Measurements from ENCODE around the gene RPL35. TPM values are rescaled to one million over a fixed set of nuclear protein-coding genes. Genes with fewer than 3 reads are reported as not detected.

RPL35 gene
- total and polyA plus RNA-seq, 10 of the 15 experiments (the other 5 are each of a cell fraction or from before 2014, with no cell fraction given): 2,572 to 6,300 (median 3,864) TPM

GRCh38 chr9:124814164-124814535, 47.6 kb downstream of the RPL35 start:
- H4K20me1 ChIP-seq (ENCODE audit: control insufficient read depth, insufficient read depth): no peaks in the 10 kb centered on the region
- in situ Hi-C loops (cut with MboI): no loop called here
- no peak overlapping the region for H3K27ac ChIP-seq (ENCODE audit: control insufficient read depth, insufficient read depth)
- H3K4me1 ChIP-seq (ENCODE audit: control insufficient read depth, insufficient read depth, low read length): peaks cover 7% of the 10 kb centered on the region
- ATAC-seq: no peak
- ChIA-PET CTCF (interaction anchor here (0.9 to 1.4 kb wide), 8 partner anchors 9 to 42 kb away, joined by 3 to 6 read pairs (median 3); partner anchors contain the start of gene WDR38), RAD21 (ENCODE audit: unreplicated experiment) (interaction anchor here (1.1 kb wide), 1 partner anchor 12 kb away, joined by 3 read pairs; no protein-coding TSS in a partner anchor), POLR2A (interaction anchor here (1.0 kb wide), 1 partner anchor 191 kb away, joined by 5 read pairs; no protein-coding TSS in a partner anchor), SMC1A (ENCODE audit: uncharacterized antibody, unreplicated experiment) (interaction anchor here (0.7 to 2.0 kb wide), 5 partner anchors 13 to 197 kb away, joined by 3 to 6 read pairs (median 3); no protein-coding TSS in a partner anchor)
- no peak for DNase-seq (ENCODE audit: low read depth, low spot score)
- no peak for FAIRE-seq
- no peak overlapping the region for H3K9ac ChIP-seq (ENCODE audit: control insufficient read depth, insufficient read depth, low read length)
- no peaks in the 10 kb centered on the region for H3K79me2 ChIP-seq (ENCODE audit: control insufficient read depth, insufficient read depth, low read length)
- no peak overlapping the region for H2AFZ ChIP-seq (ENCODE audit: control insufficient read depth, low read depth, low read length)
- H3K4me3 ChIP-seq: no peak overlapping the region
- no peaks in the 10 kb centered on the region for H3K36me3 ChIP-seq (ENCODE audit: control insufficient read depth in 2 of 2, insufficient read depth in 2 of 2, low read length in 1 of 2)
- WGBS (ENCODE audit: insufficient coverage, insufficient replicate concordance, low lambda C conversion rate, missing lambda C conversion rate): 55% methylated on average over 5 of the region's 5 CpGs
- H3K27me3 ChIP-seq (replicated peaks in 1 of 2; ENCODE audit: control insufficient read depth in 2 of 2, insufficient read depth in 2 of 2, low read length in 1 of 2): no peaks in the 10 kb centered on the region
- no peak overlapping the region for H3K4me2 ChIP-seq (ENCODE audit: control insufficient read depth, insufficient read depth)
- intact Hi-C loops (cut with micrococcal nuclease; ENCODE audit: unreplicated experiment): no loop called here
- no peaks in the 10 kb centered on the region for H3K9me3 ChIP-seq (replicated peaks; ENCODE audit: control insufficient read depth, insufficient read depth, low read length)
- TF ChIP-seq KLF5 (IDR thresholded peaks at IDR 0.05; ENCODE audit: partially characterized antibody): no peak
- no peak for TF ChIP-seq YY1 (IDR thresholded peaks at IDR 0.05; ENCODE audit: low read depth, low read length)
- TF ChIP-seq RFX5 (IDR thresholded peaks at IDR 0.05; ENCODE audit: low read depth, low read length): no peak
- no peak for TF ChIP-seq BMI1 (IDR thresholded peaks at IDR 0.05; ENCODE audit: borderline replicate concordance)
- no peak for TF ChIP-seq LARP7 (IDR thresholded peaks at IDR 0.05)
- no peak for TF ChIP-seq NR2C1 (IDR thresholded peaks at IDR 0.05)
- TF ChIP-seq RELB (IDR thresholded peaks at IDR 0.05; ENCODE audit: low read depth): no peak
- TF ChIP-seq IRF5 (IDR thresholded peaks at IDR 0.05; ENCODE audit: borderline replicate concordance): no peak
- TF ChIP-seq GABPA (IDR thresholded peaks at IDR 0.05; ENCODE audit: low read depth): no peak
- no peak for TF ChIP-seq CHD4 (IDR thresholded peaks at IDR 0.05)
- no peak for TF ChIP-seq MLLT1 (IDR thresholded peaks at IDR 0.05)
- TF ChIP-seq IKZF1 (conservative IDR thresholded peaks at IDR 0.05): no peak
- TF ChIP-seq IKZF2 (IDR thresholded peaks at IDR 0.05): no peak
- TF ChIP-seq NR2C2 (IDR thresholded peaks at IDR 0.05; ENCODE audit: borderline replicate concordance, control insufficient read depth, insufficient read length, low read depth): no peak
- TF ChIP-seq ZNF274 (IDR thresholded peaks at IDR 0.05; ENCODE audit: insufficient read depth, insufficient read length): no peak
- no peak for TF ChIP-seq STAT1 (conservative IDR thresholded peaks at IDR 0.05)
- TF ChIP-seq MEF2B (IDR thresholded peaks at IDR 0.05; ENCODE audit: partially characterized antibody, poor library complexity, severe bottlenecking): no peak
- no peak for TF ChIP-seq ELK1 (IDR thresholded peaks at IDR 0.05; ENCODE audit: low read depth, low read length)
- no peak for TF ChIP-seq IRF3 (IDR thresholded peaks at IDR 0.05)
- no TSS peak for BruUV-seq (replicated peaks)

All from GM12878 (cell line).